GM19239 (cell line): ENCODE results near the gene ERC2.

Source experiments
- DNase-seq: peaks from one replicate; pipeline ENCODE4 v3.0.0; 2011; ENCODE audit warnings: low spot score; ENCODE audit not compliant: insufficient read length
- FAIRE-seq: peaks from 2 replicates; lab custom pipeline; 2011; peaks lifted over from hg19 to GRCh38; lab: Jason Lieb, UNC

Gene ERC2

DNA sequence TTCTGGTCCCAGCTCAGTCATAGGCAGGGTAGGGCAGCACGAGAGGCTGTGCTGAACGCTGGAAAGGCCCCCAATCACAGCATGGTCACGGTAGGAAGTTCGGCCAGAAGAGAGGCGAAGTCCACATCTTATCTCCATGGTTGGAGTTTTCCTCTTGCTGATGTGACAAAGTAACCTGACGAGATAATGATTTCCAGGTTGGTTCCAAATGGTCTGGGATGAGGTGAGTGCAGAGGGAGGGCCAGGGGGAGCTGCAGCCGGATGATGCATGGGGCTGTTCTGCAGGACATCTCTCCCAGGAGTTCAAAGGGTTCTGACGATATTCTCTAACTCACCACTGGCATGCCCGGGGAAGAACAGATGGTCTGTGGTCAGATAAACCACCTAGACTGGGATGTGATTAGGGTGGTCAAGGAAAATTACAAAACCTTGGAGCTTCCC is 898.0 kb downstream of the ERC2 start:
- no peak for FAIRE-seq
- no peak for DNase-seq

DNA sequence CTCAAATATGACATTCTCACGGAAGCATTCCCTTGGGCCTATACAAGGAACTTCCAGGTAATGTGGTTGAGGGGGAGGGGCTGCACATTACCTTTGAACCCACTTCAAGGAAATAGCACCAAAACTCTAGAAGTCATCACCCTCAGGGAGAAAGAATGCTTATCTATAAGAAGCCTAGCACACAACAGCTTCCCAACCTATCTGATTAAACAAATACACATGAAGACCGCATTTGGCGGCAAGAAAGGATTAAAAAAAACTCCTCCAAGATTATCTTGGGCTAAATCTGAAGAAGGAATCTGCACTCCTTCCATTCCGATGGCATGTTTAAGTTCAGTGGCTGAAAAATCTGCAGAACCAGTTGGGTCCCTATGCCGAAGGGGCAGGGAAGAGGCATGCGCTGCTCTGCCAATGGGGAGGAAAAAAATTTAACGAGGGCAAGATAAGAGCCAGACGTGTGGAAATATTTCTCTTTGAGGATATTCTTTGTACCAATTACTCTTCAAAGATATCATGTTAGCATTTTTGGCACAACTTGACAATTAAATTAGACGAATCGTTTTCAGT is 899.2 kb downstream of the ERC2 start:
- no peak for DNase-seq
- no peak for FAIRE-seq

DNA sequence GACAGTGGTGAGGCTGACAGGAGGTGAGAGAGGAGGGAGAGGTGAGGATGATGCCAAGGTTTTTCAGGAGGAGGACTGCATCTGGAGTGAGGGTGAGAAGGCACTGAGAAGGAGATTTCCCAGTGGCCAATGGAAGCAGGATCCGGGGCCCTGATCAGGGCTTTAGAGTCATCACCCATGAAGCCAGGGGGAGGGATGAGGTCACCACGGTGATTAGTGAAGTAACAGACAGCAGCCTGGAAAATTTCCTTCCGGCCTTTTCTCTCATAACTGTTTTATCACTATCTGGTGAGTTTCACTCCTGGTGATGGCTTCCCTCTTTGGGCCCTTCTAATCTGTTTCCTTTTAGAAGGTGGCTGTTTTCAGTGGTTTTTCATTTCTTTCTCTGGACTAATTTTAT is 900.7 kb downstream of the ERC2 start:
- no peak for FAIRE-seq
- no peak for DNase-seq

DNA sequence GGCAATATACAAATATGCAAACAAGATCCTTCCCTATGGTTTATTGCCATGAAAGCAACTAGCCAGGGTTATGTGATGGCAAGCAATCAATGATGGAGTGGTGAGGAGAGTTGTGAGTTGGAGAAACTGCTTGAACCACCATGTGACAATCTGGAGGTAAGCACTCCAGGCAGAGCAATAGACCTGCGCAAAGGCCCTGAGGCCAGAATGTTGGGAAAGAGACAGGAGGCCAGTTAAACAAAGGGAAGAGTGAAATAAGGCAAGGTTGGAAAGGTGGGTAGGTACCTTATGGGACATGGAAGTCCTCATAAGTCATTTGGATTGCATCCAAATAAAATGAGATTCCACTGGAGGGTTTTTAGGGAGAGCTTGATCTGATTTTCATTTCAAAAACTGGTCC is 901.1 kb downstream of the ERC2 start:
- no peak for DNase-seq

DNA sequence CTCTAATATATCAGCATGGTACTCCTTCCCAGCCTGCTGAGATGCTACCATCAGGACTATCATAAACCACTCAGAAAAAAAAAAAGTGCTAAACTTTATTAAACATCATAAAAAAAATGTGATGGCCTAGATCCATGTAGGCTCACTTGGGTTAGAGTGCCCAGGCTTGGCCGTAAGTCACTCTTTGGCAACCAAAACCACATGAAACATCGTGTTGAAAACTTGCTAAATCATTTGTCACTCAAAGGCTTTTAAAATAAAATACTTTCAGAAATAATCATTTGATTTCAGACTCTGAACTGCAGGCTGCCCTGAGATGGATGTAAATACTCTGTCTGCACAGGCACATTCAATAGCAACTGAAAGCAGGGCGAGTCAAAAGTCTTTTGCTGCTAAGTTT is 902.7 kb downstream of the ERC2 start:
- FAIRE-seq (no peak), DNase-seq (no peak)

More for the DNA sequence above, 901.1 kb downstream of the ERC2 start:
- FAIRE-seq: no peak

DNA sequence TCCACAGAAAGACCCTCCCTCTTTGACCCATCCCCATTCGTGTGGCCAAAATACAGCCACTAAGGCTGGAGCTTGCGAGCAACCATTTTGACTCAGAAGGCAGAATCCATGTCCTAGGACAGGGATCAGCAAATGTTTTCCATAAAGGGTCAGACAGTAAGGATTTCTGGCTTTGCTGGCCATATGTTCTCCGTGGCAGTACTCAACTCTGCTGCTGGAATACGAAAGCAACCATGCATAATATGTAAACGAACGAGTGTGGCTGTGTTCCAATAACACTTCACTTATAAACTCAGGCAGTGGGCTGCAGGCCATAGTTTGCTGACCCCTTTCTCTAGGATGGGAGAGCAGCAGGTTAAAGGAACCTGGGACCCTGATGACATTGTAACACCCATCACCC is 903.5 kb downstream of the ERC2 start:
- no peak for FAIRE-seq
- DNase-seq: no peak

DNA sequence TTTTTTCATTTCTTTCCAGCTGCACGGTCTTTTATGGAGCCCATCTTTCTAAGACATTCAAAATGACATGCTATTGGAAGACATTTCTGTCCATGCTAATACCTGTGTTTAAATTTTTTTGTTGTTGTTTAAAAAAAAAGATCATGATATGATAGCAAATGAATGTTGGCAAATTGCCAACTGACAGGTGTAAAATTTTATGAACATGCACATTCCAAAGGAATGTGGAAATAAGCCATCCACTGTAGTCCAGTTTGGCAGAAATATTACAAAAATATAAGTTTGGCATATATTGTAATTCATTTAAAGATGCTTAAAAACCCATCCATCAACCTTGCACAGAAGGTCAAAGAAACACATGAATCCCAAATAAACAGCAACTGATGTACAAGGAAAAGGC is 905.6 kb downstream of the ERC2 start:
- DNase-seq (no peak), FAIRE-seq (no peak)

DNA sequence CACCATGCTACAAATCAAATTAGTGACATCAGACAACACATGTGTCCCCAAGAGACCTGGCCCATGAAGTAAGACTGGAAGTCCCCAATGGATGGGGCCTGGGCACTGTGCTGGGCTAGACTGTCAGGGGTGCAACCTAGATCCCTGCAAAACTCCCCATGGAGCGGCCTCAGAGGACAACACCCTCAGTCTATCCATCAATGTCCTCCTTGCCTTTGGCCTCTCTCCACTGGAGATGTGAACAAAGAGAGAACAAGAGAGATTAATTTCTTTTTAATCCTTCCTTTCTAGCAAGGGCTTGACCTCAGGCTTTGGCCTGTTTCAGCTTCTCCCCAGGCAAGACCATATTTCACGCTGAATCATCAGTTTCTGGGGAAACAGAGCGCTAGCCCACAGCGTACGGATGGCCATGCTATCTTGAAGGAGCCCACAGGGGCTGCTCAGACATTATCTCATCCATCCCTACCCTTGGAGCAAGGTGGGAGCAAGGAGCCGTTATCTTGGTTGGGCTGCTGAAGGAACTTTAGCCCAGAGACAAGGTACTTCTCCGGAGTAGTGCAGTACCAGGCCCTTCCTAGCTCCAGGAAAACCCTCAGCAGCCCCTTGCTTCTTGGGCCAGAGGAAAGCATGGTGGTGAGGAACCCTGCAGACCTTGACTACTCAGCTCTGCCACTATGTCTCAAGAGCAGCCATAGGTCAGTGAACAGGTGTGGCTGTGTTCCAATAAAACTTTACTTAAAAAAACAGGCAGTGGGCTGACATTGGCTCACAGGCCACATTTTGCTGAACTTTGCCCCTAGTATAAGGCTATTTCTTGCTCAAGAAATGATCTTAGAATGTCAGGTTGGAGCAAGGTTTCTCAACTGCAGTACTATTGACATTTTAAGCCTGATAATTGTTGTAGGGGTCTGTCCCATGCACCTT is 908.5 kb downstream of the ERC2 start:
- no peak for FAIRE-seq
- no peak for DNase-seq

DNA sequence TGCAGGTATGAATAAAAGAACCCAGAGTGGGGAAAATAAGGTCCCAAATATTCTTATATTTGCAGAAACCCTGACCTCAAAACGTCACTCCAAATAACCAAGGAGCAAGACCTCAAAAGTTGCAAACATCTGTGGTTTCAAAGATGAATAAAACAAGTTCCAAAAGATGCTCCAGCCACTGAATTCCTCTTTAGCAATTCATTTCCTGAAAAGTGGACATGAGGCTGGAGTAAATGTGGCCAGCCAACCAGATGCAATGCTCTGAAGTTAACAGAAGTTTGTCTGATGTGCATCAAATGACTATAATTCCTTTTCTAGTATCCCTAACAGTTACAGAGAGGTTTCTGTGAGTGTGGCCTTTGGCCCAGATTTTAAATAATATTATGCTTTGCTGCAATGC is 910.0 kb downstream of the ERC2 start:
- FAIRE-seq (no peak), DNase-seq (no peak)

DNA sequence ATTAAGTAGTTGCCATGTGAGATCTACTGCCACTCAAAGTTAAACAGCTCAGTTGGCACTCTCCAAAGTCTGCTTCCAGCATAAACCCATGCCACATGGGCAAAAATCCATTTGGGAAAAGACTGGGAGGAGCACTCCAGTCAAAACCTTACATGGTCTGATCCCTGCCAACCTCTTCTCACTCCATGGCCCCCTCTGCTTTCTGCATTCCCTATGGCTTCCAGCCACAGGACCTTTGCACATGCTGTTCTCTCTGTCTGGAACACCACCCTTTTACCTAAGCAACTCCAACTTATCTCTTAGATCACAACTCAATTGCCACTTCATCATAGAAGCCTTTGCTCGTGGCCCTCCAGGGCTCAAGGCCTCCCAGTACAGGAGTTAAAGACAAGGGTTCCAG is 910.7 kb downstream of the ERC2 start:
- DNase-seq (no peak), FAIRE-seq (no peak)

DNA sequence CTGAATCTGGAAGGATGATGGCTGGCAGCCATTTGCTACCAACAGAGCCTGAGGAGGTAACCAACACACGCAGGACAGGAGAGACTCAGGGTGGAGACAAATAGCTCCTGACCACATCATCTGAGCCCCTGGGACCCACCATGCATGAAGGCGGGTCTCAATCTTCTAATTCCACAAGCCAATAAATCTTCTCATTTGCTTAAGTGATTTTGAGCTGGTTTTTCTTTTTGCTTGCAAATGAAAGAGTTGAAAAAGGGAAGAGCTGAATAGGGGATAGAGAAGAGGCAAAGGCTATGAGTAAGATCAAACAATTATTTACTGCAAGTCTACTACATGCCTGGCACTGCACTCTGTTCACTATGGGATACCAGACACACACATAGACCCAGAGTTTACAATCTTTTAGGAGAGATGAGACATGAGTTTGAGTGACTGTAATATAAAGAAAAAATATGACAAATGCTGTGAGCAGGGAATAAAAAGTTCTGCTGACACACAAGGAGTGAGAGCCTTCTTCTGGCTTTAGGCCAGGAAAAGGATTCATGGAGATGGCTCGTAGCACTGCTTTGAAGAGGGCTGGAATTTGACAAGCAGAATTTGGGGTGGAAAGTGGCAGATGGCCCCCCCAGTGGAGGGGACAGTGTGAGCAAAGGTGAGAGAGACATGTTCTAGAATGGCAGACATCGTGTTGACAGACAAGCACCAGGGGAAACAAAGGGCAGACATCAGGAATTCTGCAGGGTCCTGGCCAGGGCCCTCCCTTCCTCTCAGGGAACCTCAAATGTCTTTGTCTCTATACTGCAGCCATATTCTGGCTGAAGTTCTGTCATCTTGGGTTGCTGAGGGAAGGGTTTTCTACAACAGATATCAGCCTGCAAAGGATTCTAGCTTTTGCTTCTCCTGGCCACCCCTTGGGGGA is 911.4 kb downstream of the ERC2 start:
- FAIRE-seq (no peak), DNase-seq (no peak)

DNA sequence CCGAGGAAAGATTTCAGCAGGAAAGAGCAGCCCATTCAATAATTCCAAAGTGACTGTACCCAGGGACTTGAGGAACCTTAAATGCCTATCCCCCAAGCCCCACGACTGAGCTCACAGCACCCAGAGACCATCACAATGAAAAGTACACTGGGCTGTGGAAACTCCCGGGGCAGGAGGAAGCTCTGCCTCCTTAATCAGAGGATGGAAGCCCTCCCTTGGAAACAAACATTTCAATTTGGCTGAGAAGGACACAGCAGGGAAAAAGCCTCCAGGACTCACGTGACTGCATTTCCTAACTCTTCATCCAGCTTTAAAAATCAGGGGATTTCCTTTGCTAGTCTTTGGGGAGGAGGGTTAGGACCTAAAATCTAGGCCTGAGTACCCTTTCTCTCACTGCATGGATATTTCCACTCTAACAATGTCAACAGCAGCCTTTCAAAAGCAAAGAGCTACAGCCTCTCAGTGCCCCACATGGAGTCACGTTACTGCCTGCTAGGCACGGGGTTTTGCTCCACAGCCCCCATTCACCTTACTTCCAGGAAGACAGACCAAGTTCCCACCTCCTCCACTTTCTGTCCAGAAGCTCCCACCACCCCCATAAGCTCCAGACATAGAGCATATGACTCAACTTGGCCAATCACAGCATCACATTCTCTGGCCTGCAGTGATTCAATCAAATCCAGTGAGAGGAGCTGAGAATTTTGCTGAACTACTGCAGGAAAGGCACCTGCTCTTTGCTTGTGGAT is 912.2 kb downstream of the ERC2 start:
- FAIRE-seq (no peak), DNase-seq (no peak)

DNA sequence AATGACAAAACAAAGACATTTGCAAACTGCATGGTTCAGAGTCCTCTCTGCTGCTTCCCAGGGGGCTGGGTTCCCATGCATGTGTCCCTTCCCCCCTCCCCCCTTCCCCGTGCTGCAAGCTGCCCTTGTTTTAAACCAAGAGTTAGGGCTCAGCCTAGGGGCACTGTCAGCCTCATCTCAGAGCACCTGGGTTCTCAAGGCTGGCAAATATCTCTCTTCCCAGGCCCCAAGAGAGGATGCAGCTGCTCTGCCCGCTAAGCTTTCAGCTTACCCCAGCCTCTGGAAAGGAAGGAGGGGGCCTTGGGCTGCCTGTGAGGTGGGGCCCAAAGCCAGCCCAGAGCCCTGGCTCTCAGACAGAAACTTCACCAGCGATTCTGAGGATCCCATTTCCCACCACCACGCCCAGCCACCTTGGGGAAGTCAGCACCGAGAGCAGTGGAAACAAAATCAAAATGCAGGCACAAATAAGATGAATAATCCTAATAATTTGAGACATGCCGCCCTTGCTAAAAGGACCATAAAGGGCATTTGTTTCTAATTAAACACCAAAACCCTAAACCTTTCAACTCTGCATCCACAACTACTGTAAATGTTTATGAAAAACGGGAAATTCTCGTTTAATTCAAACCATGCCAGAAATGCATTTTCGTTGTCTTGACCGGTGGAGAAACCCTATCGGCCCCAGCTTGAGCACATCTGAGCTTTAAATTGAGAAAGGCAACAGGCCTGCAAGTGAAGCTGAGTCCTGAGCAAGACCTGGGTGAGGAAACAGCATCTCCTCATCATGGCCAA is 913.4 kb downstream of the ERC2 start:
- FAIRE-seq (no peak), DNase-seq (no peak)

DNA sequence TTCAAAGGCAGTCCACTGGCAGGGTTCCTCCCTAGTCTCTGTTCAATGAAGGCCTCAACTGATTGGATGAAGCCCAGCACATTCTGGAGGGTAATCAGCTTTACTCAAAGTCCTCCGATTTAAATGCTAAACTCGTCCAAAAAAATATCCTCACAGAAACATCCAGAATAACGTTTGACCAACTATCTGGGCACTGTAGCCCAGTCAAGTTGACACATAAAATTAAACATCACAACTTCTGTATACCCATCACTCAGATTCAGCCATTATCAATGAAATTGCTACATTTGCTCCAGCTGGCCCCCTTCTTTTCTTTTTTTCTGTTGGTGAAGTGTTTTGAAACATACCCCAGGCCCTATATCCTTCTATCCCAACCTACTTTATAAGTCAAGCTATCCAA is 916.6 kb downstream of the ERC2 start:
- FAIRE-seq (no peak), DNase-seq (no peak)

DNA sequence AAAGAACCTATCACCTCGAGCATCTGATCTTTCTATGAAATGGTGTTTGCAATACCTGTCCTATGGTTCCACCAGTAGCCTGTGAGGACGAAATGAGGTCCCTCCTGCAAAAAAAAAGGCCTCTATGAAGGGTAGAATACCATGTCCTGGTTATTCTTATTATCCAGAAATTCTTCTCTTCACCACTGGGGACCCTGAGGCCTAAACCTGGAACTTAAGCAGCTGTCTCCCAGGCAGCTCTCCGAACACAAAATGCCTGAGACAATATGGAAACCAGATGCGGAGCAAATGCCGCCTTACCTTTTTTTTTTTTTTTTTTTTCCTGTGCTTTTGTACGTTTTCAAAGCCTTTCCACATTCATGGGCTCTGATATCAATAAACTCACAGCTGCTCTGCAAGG is 919.1 kb downstream of the ERC2 start:
- FAIRE-seq: no peak

DNA sequence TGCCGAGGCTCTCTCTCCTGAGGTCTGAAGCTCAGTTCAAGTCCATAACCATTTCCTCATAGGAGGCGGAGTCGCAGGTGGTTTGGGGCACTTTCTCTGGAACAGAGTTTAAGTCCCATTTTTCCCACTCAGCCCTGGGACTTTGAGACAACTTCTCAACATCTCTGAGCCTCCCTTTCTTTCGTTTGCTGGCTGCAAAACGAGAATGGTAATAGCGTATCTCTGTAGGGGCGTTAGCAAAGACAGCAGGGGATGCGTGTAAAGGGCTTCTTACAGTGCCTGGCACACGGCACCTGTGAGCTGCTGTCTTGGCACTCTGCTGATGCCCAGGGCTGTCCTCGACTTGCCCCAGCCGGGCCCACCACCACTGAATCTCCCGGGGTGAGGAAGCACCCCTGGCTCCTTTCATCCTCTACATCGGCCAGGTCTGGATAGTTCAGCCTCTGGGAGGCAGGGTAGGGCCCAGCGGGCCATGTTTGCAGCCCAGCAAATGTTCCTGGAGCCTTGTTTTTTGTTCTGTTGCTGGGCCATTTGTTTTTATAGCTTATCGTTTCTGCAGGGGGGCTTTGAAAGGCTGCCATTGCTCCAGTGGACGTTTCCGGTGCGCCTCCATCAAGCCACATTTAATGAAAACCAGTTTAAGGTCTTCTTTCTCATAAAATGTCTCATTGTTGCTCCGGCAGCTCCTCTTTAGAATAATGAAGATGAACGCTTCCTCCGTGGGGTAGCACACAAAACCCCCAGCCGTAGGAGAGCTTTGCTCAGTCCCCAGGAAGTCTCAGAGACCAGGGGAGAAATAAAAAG is 921.2 kb downstream of the ERC2 start:
- DNase-seq (no peak), FAIRE-seq (no peak)

More for the DNA sequence above, 919.1 kb downstream of the ERC2 start:
- DNase-seq: no peak

DNA sequence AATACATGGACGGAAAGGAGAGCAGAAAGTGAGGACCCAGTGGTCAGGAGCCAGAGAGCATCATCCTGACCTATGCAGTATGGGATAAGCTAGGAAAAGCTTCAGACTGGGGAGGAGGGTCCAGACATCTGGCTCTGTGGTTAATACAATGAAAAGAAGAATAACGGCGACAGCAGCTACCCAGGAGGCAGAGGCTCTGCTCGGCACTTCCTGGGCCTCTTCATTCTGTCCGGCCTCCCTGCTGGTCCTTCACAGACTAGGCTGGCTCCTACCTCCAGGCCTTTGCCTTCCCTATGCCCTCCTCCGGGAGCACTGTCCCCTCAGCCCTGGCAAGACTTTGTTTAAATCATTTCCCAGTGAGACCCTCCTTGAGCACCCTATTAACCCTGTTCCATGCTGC is 922.3 kb downstream of the ERC2 start:
- no peak for DNase-seq
- FAIRE-seq: no peak

DNA sequence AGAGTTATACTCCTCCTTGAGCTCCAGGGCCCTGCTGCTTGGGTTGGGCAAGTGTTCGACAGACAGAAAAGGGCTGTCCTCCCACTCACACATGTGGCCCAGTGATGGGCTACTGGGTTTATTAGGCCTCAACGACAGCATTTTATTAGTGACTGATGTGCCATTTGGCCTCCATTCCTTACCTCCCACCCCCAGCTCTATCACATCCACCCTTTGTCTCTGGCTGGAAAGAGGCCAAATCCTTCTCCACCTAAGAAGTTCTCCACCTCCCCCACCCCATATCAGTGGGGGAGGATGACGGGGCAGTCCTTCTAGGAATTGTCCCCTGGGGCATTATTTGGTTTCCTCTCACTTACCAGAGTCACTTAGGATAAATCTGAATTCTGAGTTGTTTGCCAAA is 924.0 kb downstream of the ERC2 start:
- FAIRE-seq: no peak
- DNase-seq: no peak
